ENCODE measurements around the gene AFG1L. TPM values are rescaled to one million over a fixed set of nuclear protein-coding genes. Genes with fewer than 3 reads are reported as not detected.

Gene AFG1L
- total RNA-seq, 3 donors from 2014 or later, result 8.4 to 11.7 (median 10.6) TPM

DNA sequence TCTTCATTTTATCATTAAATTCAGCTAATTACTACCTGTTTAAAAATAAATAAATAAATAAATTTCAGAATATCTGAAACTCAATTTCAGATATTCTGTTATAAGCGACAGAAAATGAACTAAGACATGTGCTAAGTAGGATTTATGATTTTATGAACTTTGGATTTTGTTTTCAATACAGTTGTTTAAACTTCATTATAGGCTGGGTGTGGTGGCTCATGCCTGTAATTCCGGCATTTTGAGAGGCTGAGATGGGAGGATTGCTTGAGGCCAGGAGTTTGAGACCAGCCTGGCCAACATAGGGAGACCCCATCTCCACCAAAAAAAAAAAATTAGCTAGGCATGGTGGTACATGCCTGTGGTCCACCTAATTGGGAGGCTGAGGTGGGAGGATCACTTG lies 36.0 kb downstream of the AFG1L start:
- H3K4me1 ChIP-seq (ENCODE audit: low read depth), result no peaks in the 10 kb centered on the region
- intact Hi-C loops (cut with DNase I, micrococcal nuclease), result no loop called here
- ATAC-seq, result peak; percentile 21
- no peaks in the 10 kb centered on the region for H3K36me3 ChIP-seq (ENCODE audit: low read depth)
- peak in 1 of 3 donors; percentile 14 for DNase-seq
- no peak overlapping the region for H3K4me3 ChIP-seq
- H3K9me3 ChIP-seq, result no peaks in the 10 kb centered on the region
- TF ChIP-seq, protein P1, sequence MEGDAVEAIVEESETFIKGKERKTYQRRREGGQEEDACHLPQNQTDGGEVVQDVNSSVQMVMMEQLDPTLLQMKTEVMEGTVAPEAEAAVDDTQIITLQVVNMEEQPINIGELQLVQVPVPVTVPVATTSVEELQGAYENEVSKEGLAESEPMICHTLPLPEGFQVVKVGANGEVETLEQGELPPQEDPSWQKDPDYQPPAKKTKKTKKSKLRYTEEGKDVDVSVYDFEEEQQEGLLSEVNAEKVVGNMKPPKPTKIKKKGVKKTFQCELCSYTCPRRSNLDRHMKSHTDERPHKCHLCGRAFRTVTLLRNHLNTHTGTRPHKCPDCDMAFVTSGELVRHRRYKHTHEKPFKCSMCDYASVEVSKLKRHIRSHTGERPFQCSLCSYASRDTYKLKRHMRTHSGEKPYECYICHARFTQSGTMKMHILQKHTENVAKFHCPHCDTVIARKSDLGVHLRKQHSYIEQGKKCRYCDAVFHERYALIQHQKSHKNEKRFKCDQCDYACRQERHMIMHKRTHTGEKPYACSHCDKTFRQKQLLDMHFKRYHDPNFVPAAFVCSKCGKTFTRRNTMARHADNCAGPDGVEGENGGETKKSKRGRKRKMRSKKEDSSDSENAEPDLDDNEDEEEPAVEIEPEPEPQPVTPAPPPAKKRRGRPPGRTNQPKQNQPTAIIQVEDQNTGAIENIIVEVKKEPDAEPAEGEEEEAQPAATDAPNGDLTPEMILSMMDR (IDR thresholded peaks at IDR 0.05), result no peak

DNA sequence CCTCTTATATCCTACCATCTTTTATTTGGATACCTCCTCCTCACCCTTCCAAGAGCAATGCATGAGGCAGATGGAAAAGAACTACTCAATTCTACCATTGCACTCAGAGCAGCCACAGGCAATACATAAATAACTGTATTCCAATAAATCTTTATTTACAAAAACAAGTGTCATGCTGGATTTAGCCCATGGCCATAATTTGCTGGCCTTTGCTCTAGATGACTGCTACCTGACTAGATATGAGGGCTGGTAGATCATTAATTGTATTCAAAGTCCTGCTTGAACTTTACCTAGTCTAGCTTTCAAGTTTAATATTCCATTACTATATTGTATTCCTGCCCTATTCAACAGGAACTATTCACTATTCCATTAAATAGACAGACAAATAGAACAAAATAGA lies 37.1 kb downstream of the AFG1L start:
- no peaks in the 10 kb centered on the region for H3K4me1 ChIP-seq (ENCODE audit: low read depth)
- TF ChIP-seq, protein P1 (IDR thresholded peaks at IDR 0.05), result no peak
- DNase-seq, result no peak
- H3K36me3 ChIP-seq (ENCODE audit: low read depth), result no peaks in the 10 kb centered on the region
- H3K4me3 ChIP-seq, result no peak overlapping the region
- ATAC-seq, result no peak
- no peaks in the 10 kb centered on the region for H3K9me3 ChIP-seq
- intact Hi-C loops (cut with DNase I, micrococcal nuclease), result no loop called here

DNA sequence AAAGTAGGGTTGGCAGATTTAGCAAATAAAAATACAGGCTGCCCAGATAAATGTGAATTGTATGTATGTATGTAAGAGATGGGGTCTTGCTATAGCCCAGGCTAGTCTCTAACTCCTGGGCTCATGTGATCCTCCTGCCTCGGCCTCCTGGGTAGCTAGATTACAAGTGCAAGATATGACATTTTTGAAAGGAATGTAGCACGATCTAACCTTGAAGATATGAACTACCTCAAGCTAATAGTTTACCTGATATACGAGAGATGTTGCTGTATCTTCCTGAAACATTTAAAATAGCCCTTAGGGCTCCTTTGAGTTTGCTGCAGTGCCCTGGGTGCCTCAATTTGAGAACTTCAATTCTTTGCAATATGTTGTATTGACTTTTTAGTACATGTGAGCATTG lies 42.1 kb downstream of the AFG1L start:
- H3K4me3 ChIP-seq, result no peak overlapping the region
- H3K4me1 ChIP-seq (ENCODE audit: low read depth), result no peaks in the 10 kb centered on the region
- H3K9me3 ChIP-seq, result no peaks in the 10 kb centered on the region
- no peak for DNase-seq
- intact Hi-C loops (cut with DNase I, micrococcal nuclease), result no loop called here
- TF ChIP-seq, protein P1 (IDR thresholded peaks at IDR 0.05), result no peak
- no peaks in the 10 kb centered on the region for H3K36me3 ChIP-seq (ENCODE audit: low read depth)
- no peak for ATAC-seq

DNA sequence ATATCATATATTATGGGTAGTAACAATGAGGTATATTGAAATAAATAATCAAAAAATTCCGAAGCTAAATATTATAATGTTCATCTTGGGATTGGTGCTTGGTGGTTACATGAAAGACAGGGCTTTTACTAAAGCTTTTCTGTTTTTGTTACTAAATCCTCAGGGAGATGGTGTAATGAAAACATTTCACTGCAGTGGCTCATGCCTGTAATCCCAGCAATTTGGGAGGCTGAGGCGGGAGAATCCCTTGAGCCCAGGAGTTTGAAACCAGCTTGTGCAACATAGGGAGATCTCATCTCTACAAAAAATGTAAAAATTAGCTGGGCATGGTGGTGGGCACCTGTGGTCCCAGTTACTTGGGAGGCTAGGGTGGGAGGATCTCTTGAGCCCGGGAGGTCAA lies 42.9 kb downstream of the AFG1L start:
- no peak for ATAC-seq
- no peak for DNase-seq
- no peaks in the 10 kb centered on the region for H3K36me3 ChIP-seq (ENCODE audit: low read depth)
- no peak overlapping the region for H3K4me3 ChIP-seq
- intact Hi-C loops (cut with DNase I, micrococcal nuclease), result no loop called here
- H3K4me1 ChIP-seq (ENCODE audit: low read depth), result no peaks in the 10 kb centered on the region
- TF ChIP-seq, protein P1 (IDR thresholded peaks at IDR 0.05), result no peak
- no peaks in the 10 kb centered on the region for H3K9me3 ChIP-seq

DNA sequence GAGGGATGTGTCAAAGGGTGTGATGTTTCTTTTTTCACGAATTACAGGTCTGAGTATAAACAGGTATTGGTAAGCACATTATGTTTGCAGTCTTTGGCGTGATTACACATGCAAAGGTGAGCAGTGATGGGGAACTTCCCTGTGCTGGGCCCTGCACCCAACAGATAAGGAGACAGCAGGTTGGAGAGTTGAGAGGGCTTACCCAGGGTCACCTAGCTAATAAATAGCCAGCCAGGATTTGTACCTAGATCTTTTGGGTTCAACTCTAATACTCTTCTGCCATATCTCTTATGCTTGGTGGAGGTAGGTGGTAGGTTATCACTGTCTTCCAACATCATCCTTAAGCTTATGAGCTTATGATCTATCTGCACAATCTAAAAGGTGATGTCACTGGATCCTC lies 46.5 kb downstream of the AFG1L start:
- H3K36me3 ChIP-seq (ENCODE audit: low read depth), result no peaks in the 10 kb centered on the region
- no peak overlapping the region for H3K4me3 ChIP-seq
- no peaks in the 10 kb centered on the region for H3K4me1 ChIP-seq (ENCODE audit: low read depth)
- H3K9me3 ChIP-seq, result no peaks in the 10 kb centered on the region
- TF ChIP-seq, protein P1 (IDR thresholded peaks at IDR 0.05), result no peak
- ATAC-seq, result no peak
- intact Hi-C loops (cut with DNase I, micrococcal nuclease), result no loop called here
- no peak for DNase-seq

DNA sequence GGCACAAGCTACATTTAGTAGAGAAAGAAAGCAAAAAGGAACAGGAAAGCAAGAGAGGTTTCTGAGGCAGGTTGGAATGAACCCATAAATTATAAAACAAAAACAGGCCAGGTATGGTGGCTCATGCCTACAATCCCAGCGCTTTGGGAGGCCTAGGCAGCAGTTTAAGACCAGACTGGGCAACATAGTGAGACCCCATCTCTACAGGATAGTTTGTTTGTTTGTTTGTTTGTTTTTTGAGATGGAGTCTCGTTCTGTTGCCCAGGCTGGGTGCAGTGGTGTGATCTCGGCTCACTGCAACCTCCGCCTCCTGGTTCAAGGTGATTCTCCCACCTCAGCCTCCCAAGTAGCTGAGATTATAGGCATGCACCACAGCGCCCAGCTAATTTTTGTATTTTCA lies 49.0 kb downstream of the AFG1L start:
- no peak for ATAC-seq
- intact Hi-C loops (cut with DNase I, micrococcal nuclease), result no loop called here
- no peak for DNase-seq
- Histone ChIP-seq H3K36me3 (ENCODE audit: low read depth) (no peaks in the 10 kb centered on the region), H3K4me1 (ENCODE audit: low read depth) (no peaks in the 10 kb centered on the region), H3K4me3 (no peak overlapping the region), H3K9me3 (no peaks in the 10 kb centered on the region)
- TF ChIP-seq, protein P1 (IDR thresholded peaks at IDR 0.05), result no peak
